GM12878 (cell line): ENCODE results near the gene SENP6. TPM values are rescaled to one million over a fixed set of nuclear protein-coding genes. Genes with fewer than 3 reads are reported as not detected.

Experiments
- ATAC-seq: fragments of 200-7000 bp; cut with Tn5 transposase; 3 replicates; pipeline ENCODE4 v1.9.1; 2020; ENCODE audit warnings: mild to moderate bottlenecking, moderate library complexity
- BruUV-seq: library from RNA; stranded (reverse); fragments of 400-500 nt; replicated peaks from 2 replicates; lab custom pipeline; 2021; lab: Mats Ljungman, UMichigan
- CTCF ChIA-PET: fragments of 300-600 bp; sonication (Branson Sonifier 250); formaldehyde crosslinking; extraction: SDS; loops from one replicate; lab custom pipeline; 2021; ENCODE audit warnings: inconsistent platforms; lab: Yijun Ruan, JAX
- POLR2A ChIA-PET: fragments of 350-600 bp; formaldehyde crosslinking; extraction: SDS; loops from one replicate; lab custom pipeline; 2021; ENCODE audit warnings: inconsistent platforms; lab: Charles Lee
- RAD21 ChIA-PET: fragments of 300-600 bp; sonication (Branson Sonifier 250); formaldehyde crosslinking; loops from one replicate; lab custom pipeline; 2023; ENCODE audit warnings: antibody characterized with exemption; ENCODE audit not compliant: unreplicated experiment; lab: Charles Lee
- SMC1A ChIA-PET: fragments of 300-600 bp; sonication (Branson Sonifier 250); formaldehyde crosslinking; loops from one replicate; lab custom pipeline; 2023; ENCODE audit not compliant: unreplicated experiment, uncharacterized antibody; lab: Charles Lee
- DNase-seq: peaks from one replicate; pipeline ENCODE4 v3.0.0-alpha.2; 2011; ENCODE audit warnings: low read depth, low spot score
- FAIRE-seq: peaks from 3 replicates; lab custom pipeline; 2011; peaks lifted over from hg19 to GRCh38; lab: Jason Lieb, UNC
- H2AFZ ChIP-seq: 2 replicates; pipeline ENCODE4 v1.6.0; 2011; ENCODE audit warnings: low read depth, low read length, control low read depth; ENCODE audit not compliant: control insufficient read depth
- H3K27ac ChIP-seq: 2 replicates; pipeline ENCODE4 v1.5.1; 2011; ENCODE audit warnings: control low read depth; ENCODE audit not compliant: control insufficient read depth, insufficient read depth
- H3K27me3 ChIP-seq, 2 experiments: replicated peaks in 1 of 2; 2 replicates each; pipeline versions ENCODE4 v1.6.0 to v1.6.1; 2011; ENCODE audit warnings: low read length in 1 of 2; ENCODE audit not compliant: control insufficient read depth in 2 of 2, insufficient read depth in 2 of 2
- H3K36me3 ChIP-seq, 2 experiments: 2 replicates each; pipeline ENCODE4 v1.5.1; 2011; ENCODE audit warnings: low read length in 1 of 2; ENCODE audit not compliant: control insufficient read depth in 2 of 2, insufficient read depth in 2 of 2
- H3K4me1 ChIP-seq: 2 replicates; pipeline ENCODE4 v1.6.1; 2011; ENCODE audit warnings: mild to moderate bottlenecking, low read length, moderate library complexity, mixed read lengths; ENCODE audit not compliant: control insufficient read depth, insufficient read depth
- H3K4me2 ChIP-seq: 2 replicates; pipeline ENCODE4 v1.6.0; 2011; ENCODE audit warnings: control low read depth; ENCODE audit not compliant: control insufficient read depth, insufficient read depth
- H3K4me3 ChIP-seq: fragments of 200-600 bp; sonication (generic); 2 replicates; pipeline ENCODE4 v1.5.1; 2016
- H3K79me2 ChIP-seq: 2 replicates; pipeline ENCODE4 v1.6.0; 2011; ENCODE audit warnings: low read length; ENCODE audit not compliant: control insufficient read depth, insufficient read depth
- H3K9ac ChIP-seq: 2 replicates; pipeline ENCODE4 v1.8.0; 2011; ENCODE audit warnings: low read length, control low read depth, mixed read lengths; ENCODE audit not compliant: control insufficient read depth, insufficient read depth
- H3K9me3 ChIP-seq: replicated peaks from 3 replicates; pipeline ENCODE4 v1.5.1; 2011; ENCODE audit warnings: mild to moderate bottlenecking, low read length; ENCODE audit not compliant: control insufficient read depth, insufficient read depth
- H4K20me1 ChIP-seq: 2 replicates; pipeline ENCODE4 v1.6.0; 2011; ENCODE audit not compliant: control insufficient read depth, insufficient read depth
- ASH2L ChIP-seq: fragments of 300-600, 200-600 bp; sonication (generic); IDR thresholded peaks from 2 replicates; pipeline ENCODE4 v1.6.1; 2017; ENCODE audit warnings: low read depth, mild to moderate bottlenecking, borderline replicate concordance
- ETV6 ChIP-seq, 2 experiments: fragments of 450-650 bp in 1 of 2; IDR thresholded peaks in 1 of 2; conservative IDR thresholded peaks in 1 of 2; 2 replicates each; pipeline ENCODE4 v1.6.1; 2014; ENCODE audit warnings: antibody characterized with exemption in 1 of 2, borderline replicate concordance in 1 of 2, low read depth in 1 of 2, mild to moderate bottlenecking in 1 of 2, moderate library complexity in 1 of 2
- HDAC2 ChIP-seq: fragments of 200-600 bp; sonication (generic); IDR thresholded peaks from 2 replicates; pipeline ENCODE4 v1.6.1; 2017
- RUNX3 ChIP-seq: IDR thresholded peaks from 2 replicates; pipeline ENCODE4 v1.6.1; 2012; ENCODE audit warnings: low read length, inconsistent platforms
- SPI1 ChIP-seq: IDR thresholded peaks from 2 replicates; pipeline ENCODE4 v1.6.1; 2011; ENCODE audit warnings: low read depth, mild to moderate bottlenecking, low read length, moderate library complexity, borderline replicate concordance; ENCODE audit not compliant: insufficient read depth
- WRNIP1 ChIP-seq: IDR thresholded peaks from 2 replicates; pipeline ENCODE4 v1.6.1; 2011; ENCODE audit warnings: low read depth, low read length, improper control_type of control experiment, borderline replicate concordance
- ZSCAN29 ChIP-seq: fragments of 450-650 bp; IDR thresholded peaks from 2 replicates; pipeline ENCODE4 v1.6.1; 2017; ENCODE audit warnings: mild to moderate bottlenecking, moderate library complexity
- WGBS: methylation state at CpG from one replicate; pipeline ENCODE4 v1.1.6; 2016; ENCODE audit warnings: low lambda C conversion rate; ENCODE audit not compliant: insufficient replicate concordance, insufficient coverage; ENCODE audit errors: missing lambda C conversion rate; 5-methylcytosine and 5-hydroxymethylcytosine counted together
- in situ Hi-C: fragments of 300-500 bp; cut with MboI; formaldehyde crosslinking; loops from 9 replicates; pipeline ENCODE4 v1.14.3; 2018; ENCODE audit warnings: mixed read lengths
- intact Hi-C: fragments of 100-400 bp; cut with micrococcal nuclease; formaldehyde crosslinking; loops from one replicate; pipeline ENCODE4 v1.14.2; 2022; ENCODE audit not compliant: unreplicated experiment
- polyA plus RNA-seq, 11 experiments: library from polyadenylated mRNA; depleted of rRNA in 4 of 11; unstranded in 6 of 11; stranded (reverse) in 5 of 11; fragments of >200 nt; fragmentation: Nextera tagmentation in 4 of 11; fragmentation: Illumina TruSeq in 1 of 11; extraction: Ambion mirVana in 4 of 11; extraction: Trizol in 1 of 11; gene quantifications; 1 replicate in 1 of 11; 2 replicates in 10 of 11; pipeline versions ENCODE4 v1.2.1 to v1.2.3, GENCODE V29; 2011 to 2016; ENCODE audit warnings: inconsistent platforms in 2 of 11, missing spikeins in 2 of 11, low read depth in 1 of 11
- total RNA-seq, 4 experiments: library from RNA; depleted of rRNA in 3 of 4; stranded (reverse); fragments of >200 nt in 3 of 4; fragmentation: Illumina TruSeq in 1 of 4; extraction: Trizol in 1 of 4; gene quantifications; 2 replicates each; pipeline versions ENCODE4 v1.2.1 to v1.2.3, GENCODE V29; 2013 to 2021
- TF ChIP-seq, protein P1 (sequence below): fragments of 450-650 bp; IDR thresholded peaks from 2 replicates; pipeline ENCODE4 v1.6.1; 2016; ENCODE audit warnings: mild to moderate bottlenecking, moderate library complexity, borderline replicate concordance
- TF ChIP-seq, protein P2 (sequence below): fragments of 450-650 bp; IDR thresholded peaks from 2 replicates; pipeline ENCODE4 v1.6.1; 2017; ENCODE audit warnings: low read depth, mild to moderate bottlenecking, moderate library complexity
- TF ChIP-seq, protein P3 (sequence below): fragments of 450-650 bp; IDR thresholded peaks from 2 replicates; pipeline ENCODE4 v1.6.1; 2017; ENCODE audit warnings: antibody characterized with exemption, mild to moderate bottlenecking, moderate library complexity
- TF ChIP-seq, protein P4 (sequence below): fragments of 450-650 bp; conservative IDR thresholded peaks from 2 replicates; pipeline ENCODE4 v1.6.1; 2017; ENCODE audit warnings: mild to moderate bottlenecking, moderate library complexity

SENP6 gene
- total and polyA plus RNA-seq, 10 of the 15 experiments (the other 5 are each of a cell fraction or from before 2014, with no cell fraction given), result 10.7 to 70.0 (median 42.3) TPM

DNA sequence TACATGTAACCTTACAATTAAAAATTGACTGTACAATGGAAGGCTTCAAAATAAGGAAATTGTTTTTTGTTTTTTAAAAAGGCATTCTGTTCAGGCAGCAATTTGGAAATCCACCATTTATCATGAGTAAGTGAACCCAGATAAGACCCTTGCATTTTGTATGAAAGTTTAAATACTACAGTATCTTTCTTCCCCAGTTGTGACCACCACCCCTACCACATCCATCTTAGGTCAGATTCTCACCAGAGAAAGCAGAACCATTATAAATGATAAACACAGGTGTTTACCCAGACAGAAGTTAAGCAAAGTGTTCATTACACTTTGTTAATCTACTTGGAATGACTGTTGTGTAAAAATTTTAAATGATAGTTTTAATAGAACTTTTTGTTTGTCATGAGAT is 20.2 kb downstream of the SENP6 start (continued):
- TF ChIP-seq SPI1, result no peak

DNA sequence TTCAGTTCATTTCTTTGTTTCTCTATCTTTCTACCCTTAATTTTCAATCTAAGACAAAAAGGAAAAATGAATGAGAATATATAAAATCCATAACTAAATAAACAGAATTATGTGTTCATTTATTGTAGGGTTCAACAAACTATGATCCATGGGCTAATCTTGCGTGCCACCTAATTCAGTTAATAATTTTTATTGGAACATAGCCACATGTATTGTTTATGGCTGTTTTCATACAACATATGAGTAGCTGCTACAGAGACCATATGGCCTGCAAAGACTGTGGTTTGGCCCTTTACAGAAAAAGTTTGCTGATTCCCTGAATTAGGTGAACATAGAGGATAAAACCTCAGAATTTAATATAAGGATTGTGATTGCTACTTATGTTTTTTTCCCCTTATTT is 21.8 kb downstream of the SENP6 start:
- intact Hi-C loops (no loop called here), in situ Hi-C loops (no loop called here)
- CTCF ChIA-PET, result interaction anchor here (1.1 kb wide), 1 partner anchor 270 kb away, joined by 3 read pairs; no protein-coding TSS in a partner anchor
- H3K27ac ChIP-seq, result no peak overlapping the region
- WGBS, result 100% methylated on average over 1 of the region's 1 CpG
- FAIRE-seq, result no peak
- BruUV-seq, result no TSS peak
- H2AFZ ChIP-seq, result no peak overlapping the region
- SMC1A ChIA-PET, result interaction anchor here (1.3 to 1.6 kb wide), 4 partner anchors 8 to 35 kb away, joined by 3 to 5 read pairs (median 4); no protein-coding TSS in a partner anchor
- no peak overlapping the region for H3K4me2 ChIP-seq
- no peaks in the 10 kb centered on the region for H3K9me3 ChIP-seq
- ATAC-seq, result no peak
- peaks cover 0 to 4% of the 10 kb centered on the region in 2 experiments; a peak in 1 of 4 replicates for H3K36me3 ChIP-seq
- RAD21 ChIA-PET, result interaction anchor here (0.9 kb wide), 1 partner anchor 11 kb away, joined by 3 read pairs; no protein-coding TSS in a partner anchor
- no peak for DNase-seq
- H3K79me2 ChIP-seq, result peaks cover 33% of the 10 kb centered on the region
- H3K9ac ChIP-seq, result no peak overlapping the region
- no peaks in the 10 kb centered on the region for H3K27me3 ChIP-seq
- POLR2A ChIA-PET, result no interaction called here
- H4K20me1 ChIP-seq, result no peaks in the 10 kb centered on the region
- H3K4me3 ChIP-seq, result no peak overlapping the region
- H3K4me1 ChIP-seq, result peaks cover 2% of the 10 kb centered on the region
- TF ChIP-seq, protein P1, sequence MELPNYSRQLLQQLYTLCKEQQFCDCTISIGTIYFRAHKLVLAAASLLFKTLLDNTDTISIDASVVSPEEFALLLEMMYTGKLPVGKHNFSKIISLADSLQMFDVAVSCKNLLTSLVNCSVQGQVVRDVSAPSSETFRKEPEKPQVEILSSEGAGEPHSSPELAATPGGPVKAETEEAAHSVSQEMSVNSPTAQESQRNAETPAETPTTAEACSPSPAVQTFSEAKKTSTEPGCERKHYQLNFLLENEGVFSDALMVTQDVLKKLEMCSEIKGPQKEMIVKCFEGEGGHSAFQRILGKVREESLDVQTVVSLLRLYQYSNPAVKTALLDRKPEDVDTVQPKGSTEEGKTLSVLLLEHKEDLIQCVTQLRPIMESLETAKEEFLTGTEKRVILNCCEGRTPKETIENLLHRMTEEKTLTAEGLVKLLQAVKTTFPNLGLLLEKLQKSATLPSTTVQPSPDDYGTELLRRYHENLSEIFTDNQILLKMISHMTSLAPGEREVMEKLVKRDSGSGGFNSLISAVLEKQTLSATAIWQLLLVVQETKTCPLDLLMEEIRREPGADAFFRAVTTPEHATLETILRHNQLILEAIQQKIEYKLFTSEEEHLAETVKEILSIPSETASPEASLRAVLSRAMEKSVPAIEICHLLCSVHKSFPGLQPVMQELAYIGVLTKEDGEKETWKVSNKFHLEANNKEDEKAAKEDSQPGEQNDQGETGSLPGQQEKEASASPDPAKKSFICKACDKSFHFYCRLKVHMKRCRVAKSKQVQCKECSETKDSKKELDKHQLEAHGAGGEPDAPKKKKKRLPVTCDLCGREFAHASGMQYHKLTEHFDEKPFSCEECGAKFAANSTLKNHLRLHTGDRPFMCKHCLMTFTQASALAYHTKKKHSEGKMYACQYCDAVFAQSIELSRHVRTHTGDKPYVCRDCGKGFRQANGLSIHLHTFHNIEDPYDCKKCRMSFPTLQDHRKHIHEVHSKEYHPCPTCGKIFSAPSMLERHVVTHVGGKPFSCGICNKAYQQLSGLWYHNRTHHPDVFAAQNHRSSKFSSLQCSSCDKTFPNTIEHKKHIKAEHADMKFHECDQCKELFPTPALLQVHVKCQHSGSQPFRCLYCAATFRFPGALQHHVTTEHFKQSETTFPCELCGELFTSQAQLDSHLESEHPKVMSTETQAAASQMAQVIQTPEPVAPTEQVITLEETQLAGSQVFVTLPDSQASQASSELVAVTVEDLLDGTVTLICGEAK, result no peak
- TF ChIP-seq, protein P2, sequence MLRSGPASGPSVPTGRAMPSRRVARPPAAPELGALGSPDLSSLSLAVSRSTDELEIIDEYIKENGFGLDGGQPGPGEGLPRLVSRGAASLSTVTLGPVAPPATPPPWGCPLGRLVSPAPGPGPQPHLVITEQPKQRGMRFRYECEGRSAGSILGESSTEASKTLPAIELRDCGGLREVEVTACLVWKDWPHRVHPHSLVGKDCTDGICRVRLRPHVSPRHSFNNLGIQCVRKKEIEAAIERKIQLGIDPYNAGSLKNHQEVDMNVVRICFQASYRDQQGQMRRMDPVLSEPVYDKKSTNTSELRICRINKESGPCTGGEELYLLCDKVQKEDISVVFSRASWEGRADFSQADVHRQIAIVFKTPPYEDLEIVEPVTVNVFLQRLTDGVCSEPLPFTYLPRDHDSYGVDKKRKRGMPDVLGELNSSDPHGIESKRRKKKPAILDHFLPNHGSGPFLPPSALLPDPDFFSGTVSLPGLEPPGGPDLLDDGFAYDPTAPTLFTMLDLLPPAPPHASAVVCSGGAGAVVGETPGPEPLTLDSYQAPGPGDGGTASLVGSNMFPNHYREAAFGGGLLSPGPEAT, result no peak
- no peak for TF ChIP-seq RUNX3
- TF ChIP-seq, protein P3, sequence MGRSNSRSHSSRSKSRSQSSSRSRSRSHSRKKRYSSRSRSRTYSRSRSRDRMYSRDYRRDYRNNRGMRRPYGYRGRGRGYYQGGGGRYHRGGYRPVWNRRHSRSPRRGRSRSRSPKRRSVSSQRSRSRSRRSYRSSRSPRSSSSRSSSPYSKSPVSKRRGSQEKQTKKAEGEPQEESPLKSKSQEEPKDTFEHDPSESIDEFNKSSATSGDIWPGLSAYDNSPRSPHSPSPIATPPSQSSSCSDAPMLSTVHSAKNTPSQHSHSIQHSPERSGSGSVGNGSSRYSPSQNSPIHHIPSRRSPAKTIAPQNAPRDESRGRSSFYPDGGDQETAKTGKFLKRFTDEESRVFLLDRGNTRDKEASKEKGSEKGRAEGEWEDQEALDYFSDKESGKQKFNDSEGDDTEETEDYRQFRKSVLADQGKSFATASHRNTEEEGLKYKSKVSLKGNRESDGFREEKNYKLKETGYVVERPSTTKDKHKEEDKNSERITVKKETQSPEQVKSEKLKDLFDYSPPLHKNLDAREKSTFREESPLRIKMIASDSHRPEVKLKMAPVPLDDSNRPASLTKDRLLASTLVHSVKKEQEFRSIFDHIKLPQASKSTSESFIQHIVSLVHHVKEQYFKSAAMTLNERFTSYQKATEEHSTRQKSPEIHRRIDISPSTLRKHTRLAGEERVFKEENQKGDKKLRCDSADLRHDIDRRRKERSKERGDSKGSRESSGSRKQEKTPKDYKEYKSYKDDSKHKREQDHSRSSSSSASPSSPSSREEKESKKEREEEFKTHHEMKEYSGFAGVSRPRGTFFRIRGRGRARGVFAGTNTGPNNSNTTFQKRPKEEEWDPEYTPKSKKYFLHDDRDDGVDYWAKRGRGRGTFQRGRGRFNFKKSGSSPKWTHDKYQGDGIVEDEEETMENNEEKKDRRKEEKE, result no peak
- no peak for TF ChIP-seq ASH2L
- no peak for TF ChIP-seq HDAC2
- no peak for TF ChIP-seq ZSCAN29
- TF ChIP-seq ETV6 (conservative IDR thresholded peaks at IDR 0.05 in 1 of 2, IDR thresholded peaks at IDR 0.05 in 1 of 2; ENCODE audit: borderline replicate concordance in 1 of 2, low read depth in 1 of 2), result no peak
- TF ChIP-seq, protein P4, sequence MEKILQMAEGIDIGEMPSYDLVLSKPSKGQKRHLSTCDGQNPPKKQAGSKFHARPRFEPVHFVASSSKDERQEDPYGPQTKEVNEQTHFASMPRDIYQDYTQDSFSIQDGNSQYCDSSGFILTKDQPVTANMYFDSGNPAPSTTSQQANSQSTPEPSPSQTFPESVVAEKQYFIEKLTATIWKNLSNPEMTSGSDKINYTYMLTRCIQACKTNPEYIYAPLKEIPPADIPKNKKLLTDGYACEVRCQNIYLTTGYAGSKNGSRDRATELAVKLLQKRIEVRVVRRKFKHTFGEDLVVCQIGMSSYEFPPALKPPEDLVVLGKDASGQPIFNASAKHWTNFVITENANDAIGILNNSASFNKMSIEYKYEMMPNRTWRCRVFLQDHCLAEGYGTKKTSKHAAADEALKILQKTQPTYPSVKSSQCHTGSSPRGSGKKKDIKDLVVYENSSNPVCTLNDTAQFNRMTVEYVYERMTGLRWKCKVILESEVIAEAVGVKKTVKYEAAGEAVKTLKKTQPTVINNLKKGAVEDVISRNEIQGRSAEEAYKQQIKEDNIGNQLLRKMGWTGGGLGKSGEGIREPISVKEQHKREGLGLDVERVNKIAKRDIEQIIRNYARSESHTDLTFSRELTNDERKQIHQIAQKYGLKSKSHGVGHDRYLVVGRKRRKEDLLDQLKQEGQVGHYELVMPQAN, result no peak
- TF ChIP-seq WRNIP1, result no peak
